ENCODE measurements around the gene AP1G1. TPM values are rescaled to one million over a fixed set of nuclear protein-coding genes. Genes with fewer than 3 reads are reported as not detected.

AP1G1 gene
- total and polyA plus RNA-seq, 2 of the 4 experiments (the other 2 are of a cell fraction), result 48.3 to 86.7 TPM

- Histone ChIP-seq H3K27ac (ENCODE audit: insufficient read depth, low read length) (no peak overlapping the region), H3K36me3 (ENCODE audit: control insufficient read depth, insufficient read depth, low read length) (peaks cover 51% of the 10 kb centered on the region), H3K9ac (ENCODE audit: low read depth, low read length) (no peak overlapping the region), H3K4ac (ENCODE audit: low read depth, low read length) (no peak overlapping the region), H3K9me1 (ENCODE audit: insufficient read depth, low read length) (no peaks in the 10 kb centered on the region), H3K23ac (ENCODE audit: low read depth, low read length) (no peak overlapping the region), H2BK20ac (ENCODE audit: low read depth, low read length) (no peak overlapping the region), H3K4me2 (ENCODE audit: low read depth, low read length) (no peak overlapping the region), H3K9me3 (ENCODE audit: control insufficient read depth, insufficient read depth, low read length) (no peaks in the 10 kb centered on the region), H2AFZ (replicated peaks; ENCODE audit: low read length, poor library complexity) (no peak overlapping the region), H4K5ac (ENCODE audit: low read depth, low read length) (no peak overlapping the region), H2AK5ac (ENCODE audit: low read depth, low read length) (no peak overlapping the region), H4K20me1 (ENCODE audit: insufficient read depth, low read length) (no peaks in the 10 kb centered on the region; the same call in 1 of the 2 replicates), H2AK9ac (replicated peaks; ENCODE audit: low read depth, low read length, poor library complexity) (no peak overlapping the region), H3K79me1 (ENCODE audit: low read depth in 1 of 2, low read length in 2 of 2) (no peaks in the 10 kb centered on the region; a peak in 2 of 4 replicates), H2BK15ac (ENCODE audit: low read depth, low read length) (no peak overlapping the region), H4K91ac (ENCODE audit: insufficient read depth, low read depth, low read length) (no peak overlapping the region), H3K4me1 (ENCODE audit: control insufficient read depth, insufficient read depth, low read length) (no peaks in the 10 kb centered on the region), H2BK5ac (ENCODE audit: low read depth, low read length, poor library complexity, severe bottlenecking) (no peak overlapping the region), H3K56ac (ENCODE audit: extremely low read depth, insufficient read depth, low read length) (no peak overlapping the region), H3K27me3 (ENCODE audit: control insufficient read depth, insufficient read depth, low read length) (no peaks in the 10 kb centered on the region), H2BK120ac (ENCODE audit: low read depth, low read length) (no peak overlapping the region), H3K18ac (ENCODE audit: low read depth, low read length) (no peak overlapping the region), H3K14ac (replicated peaks; ENCODE audit: low read depth, low read length) (no peak overlapping the region), H3K4me3 (ENCODE audit: insufficient read depth, low read depth, low read length) (no peak overlapping the region), H4K8ac (ENCODE audit: low read depth in 2 of 2, low read length in 2 of 2) (no peak overlapping the region)
- dilution Hi-C loops (cut with HindIII; ENCODE audit: low sequenced_read_pairs, unreplicated experiment), result no loop called here
- ATAC-seq (ENCODE audit: low read depth) (peak; percentile 61; the same call in 1 of the 2 replicates), DNase-seq (peak; percentile 52)
- 100% methylated on average over 1 of the region's 7 CpGs; no CpG with 5 or more reads in 1 of the 2 experiments for WGBS, 2 experiments (ENCODE audit: extremely low coverage in 2 of 2, insufficient read length in 1 of 2)
- in situ Hi-C loops (cut with MboI; ENCODE audit: low sequenced_read_pairs), result no loop called here
- ChIA-PET CTCF (no interaction called here), POLR2A (ENCODE audit: unreplicated experiment) (no interaction called here)
- BruUV-seq (replicated peaks), result no TSS peak
- intact Hi-C loops (cut with micrococcal nuclease), result no loop called here
- no peak for TF ChIP-seq MAFK (IDR thresholded peaks at IDR 0.05; ENCODE audit: low read depth, low read length)
- TF ChIP-seq FOS (IDR thresholded peaks at IDR 0.05; ENCODE audit: low read depth, low read length), result no peak
- TF ChIP-seq NFE2L2 (IDR thresholded peaks at IDR 0.05; ENCODE audit: low read depth, low read length), result no peak
- no peak for TF ChIP-seq CHD1 (IDR thresholded peaks at IDR 0.05; ENCODE audit: low read depth, low read length)
- TF ChIP-seq SMC3 (IDR thresholded peaks at IDR 0.05; ENCODE audit: low read depth, low read length), result peak; percentile 25; the same call in 1 of the 2 replicates
- TF ChIP-seq CTCF (conservative IDR thresholded peaks at IDR 0.05; ENCODE audit: low read depth, low read length), result peak; percentile 58
- no peak for TF ChIP-seq POLR2A (IDR thresholded peaks at IDR 0.05; ENCODE audit: low read depth, low read length)
- TF ChIP-seq MXI1 (IDR thresholded peaks at IDR 0.05; ENCODE audit: borderline replicate concordance, low read depth, low read length), result no peak
- peak; percentile 41 for TF ChIP-seq RAD21 (IDR thresholded peaks at IDR 0.05; ENCODE audit: low read length)
Observed at GRCh38 chr16:71746442-71747046, 62.1 kb downstream of the AP1G1 start.

All from IMR-90 (cell line).